Endothelial cell of umbilical vein (primary cell): Measurements from ENCODE around the gene RASGRP4. TPM values are rescaled to one million over a fixed set of nuclear protein-coding genes. Genes with fewer than 3 reads are reported as not detected.
A peak's percentile ranks its signal among the peaks of the same experiment; 100 is the strongest.

Source experiments
- BruUV-seq: library from RNA; stranded (reverse); fragments of 400-500 nt; replicated peaks from 2 replicates; lab custom pipeline; 2021; lab: Mats Ljungman, UMichigan
- CTCF ChIA-PET: fragments of 300-600, 350-600 bp; sonication (Branson Sonifier 250); formaldehyde crosslinking; loops from one replicate; lab custom pipeline; 2021; ENCODE audit warnings: antibody characterized with exemption, inconsistent platforms; lab: Charles Lee
- POLR2A ChIA-PET: fragments of 300-600, 350-600 bp; sonication (Branson Sonifier 250); formaldehyde crosslinking; loops from one replicate; lab custom pipeline; 2021; ENCODE audit warnings: antibody characterized with exemption, inconsistent platforms; lab: Charles Lee
- DNase-seq: peaks from one replicate; pipeline ENCODE4 v3.0.0-alpha.2; 2011; ENCODE audit warnings: low read depth, low spot score
- FAIRE-seq: peaks from 2 replicates; lab custom pipeline; 2011; peaks lifted over from hg19 to GRCh38; lab: Jason Lieb, UNC
- H2AFZ ChIP-seq: 2 replicates; pipeline ENCODE4 v1.6.0; 2012; ENCODE audit warnings: low read depth, low read length, control low read depth, inconsistent platforms
- H3K27ac ChIP-seq: 2 replicates; pipeline ENCODE4 v1.5.1; 2011; ENCODE audit warnings: low read depth, mild to moderate bottlenecking, control low read depth, low read length, moderate library complexity; ENCODE audit not compliant: insufficient read depth
- H3K27me3 ChIP-seq, 2 experiments: 2 replicates each; pipeline versions ENCODE4 v1.6.0 to v1.6.1; 2011; ENCODE audit warnings: low read length in 2 of 2, mixed read lengths in 1 of 2; ENCODE audit not compliant: control insufficient read depth in 2 of 2, insufficient read depth in 2 of 2
- H3K36me3 ChIP-seq, 2 experiments: 2 replicates in 1 of 2; 3 replicates in 1 of 2; pipeline ENCODE4 v1.5.1; 2011; ENCODE audit warnings: low read length in 2 of 2, mild to moderate bottlenecking in 1 of 2, moderate library complexity in 1 of 2; ENCODE audit not compliant: control insufficient read depth in 2 of 2, insufficient read depth in 2 of 2; ENCODE audit errors: extremely low read depth in 1 of 2
- H3K4me1 ChIP-seq: 3 replicates; pipeline ENCODE4 v1.5.1; 2011; ENCODE audit warnings: mild to moderate bottlenecking, low read length; ENCODE audit not compliant: control insufficient read depth, insufficient read depth; ENCODE audit errors: extremely low read depth
- H3K4me2 ChIP-seq: 2 replicates; pipeline ENCODE4 v1.6.1; 2011; ENCODE audit warnings: low read length, control low read depth, mixed read lengths; ENCODE audit not compliant: insufficient read depth
- H3K4me3 ChIP-seq, 3 experiments: fragments of 200-600 bp in 1 of 3; sonication (generic), shearing (Covaris generic) in 1 of 3; replicated peaks in 1 of 3; 2 replicates each; pipeline ENCODE4 v1.5.1; 2011 to 2016; ENCODE audit warnings: control low read depth in 3 of 3, low read length in 3 of 3, mild to moderate bottlenecking in 2 of 3, inconsistent platforms in 1 of 3, low read depth in 1 of 3, moderate library complexity in 1 of 3; ENCODE audit not compliant: insufficient read depth in 1 of 3
- H3K79me2 ChIP-seq: 2 replicates; pipeline ENCODE4 v1.6.0; 2012; ENCODE audit warnings: low read length, inconsistent platforms; ENCODE audit not compliant: control insufficient read depth, insufficient read depth
- H3K9ac ChIP-seq: replicated peaks from 2 replicates; pipeline ENCODE3; 2011; ENCODE audit warnings: low read length, control low read depth; ENCODE audit not compliant: insufficient read depth; ENCODE audit errors: extremely low read depth
- H3K9me1 ChIP-seq: replicated peaks from 3 replicates; pipeline ENCODE4 v1.6.0; 2011; ENCODE audit warnings: mild to moderate bottlenecking, low read length; ENCODE audit not compliant: control insufficient read depth, insufficient read depth; ENCODE audit errors: extremely low read depth
- H3K9me3 ChIP-seq: replicated peaks from 2 replicates; pipeline ENCODE4 v1.5.1; 2012; ENCODE audit warnings: low read length, inconsistent platforms; ENCODE audit not compliant: control insufficient read depth, insufficient read depth
- H4K20me1 ChIP-seq: replicated peaks from 2 replicates; pipeline ENCODE3; 2011; ENCODE audit warnings: mild to moderate bottlenecking, low read length; ENCODE audit not compliant: control insufficient read depth, insufficient read depth; ENCODE audit errors: extremely low read depth
- EZH2 ChIP-seq: IDR thresholded peaks from 2 replicates; pipeline ENCODE4 v1.6.1; 2012; ENCODE audit warnings: borderline replicate concordance, low read depth, mild to moderate bottlenecking, moderate library complexity, low read length, inconsistent platforms; ENCODE audit not compliant: severe bottlenecking
- FOS ChIP-seq: IDR thresholded peaks from 2 replicates; pipeline ENCODE4 v1.6.1; 2011; ENCODE audit warnings: mild to moderate bottlenecking, low read length, moderate library complexity, borderline replicate concordance; ENCODE audit not compliant: insufficient read depth
- GATA2 ChIP-seq: IDR thresholded peaks from 2 replicates; pipeline ENCODE4 v1.7.0; 2011; ENCODE audit warnings: low read depth, mild to moderate bottlenecking, moderate library complexity, mixed read lengths, low read length; ENCODE audit not compliant: insufficient read length, insufficient read depth
- JUN ChIP-seq: IDR thresholded peaks from 2 replicates; pipeline ENCODE4 v1.6.1; 2011; ENCODE audit warnings: borderline replicate concordance, low read depth; ENCODE audit not compliant: insufficient read length, insufficient read depth
- MAX ChIP-seq: IDR thresholded peaks from 2 replicates; pipeline ENCODE4 v1.6.1; 2011; ENCODE audit not compliant: insufficient read depth, insufficient read length
- POLR2A ChIP-seq: IDR thresholded peaks from 2 replicates; pipeline ENCODE4 v1.6.1; 2012; ENCODE audit warnings: low read depth, mild to moderate bottlenecking, control low read depth, low read length
- POLR2AphosphoS5 ChIP-seq: IDR thresholded peaks from 2 replicates; pipeline ENCODE4 v1.6.1; 2012; ENCODE audit warnings: low read depth, mild to moderate bottlenecking, control low read depth, low read length, moderate library complexity; ENCODE audit not compliant: insufficient read depth
- dilution Hi-C: fragments of 300-500 bp; cut with MboI; formaldehyde crosslinking; loops from one replicate; pipeline ENCODE4 v1.15.0; 2019; ENCODE audit warnings: low sequenced_read_pairs; ENCODE audit not compliant: extremely low pct_ligation_motif_present
- intact Hi-C: fragments of 100-400 bp; cut with micrococcal nuclease; formaldehyde crosslinking; loops from one replicate; pipeline ENCODE4 v1.10.0; 2022
- polyA plus RNA-seq, 4 experiments: library from polyadenylated mRNA; depleted of rRNA in 3 of 4; stranded (reverse) in 3 of 4; unstranded in 1 of 4; fragments of >200 nt; gene quantifications; 2 replicates each; pipeline versions ENCODE4 v1.2.1 to v1.2.3, GENCODE V29; 2011 to 2012; ENCODE audit warnings: missing spikeins in 1 of 4
- total RNA-seq: library from RNA; stranded (reverse); gene quantifications from 2 replicates; pipeline ENCODE4 v1.2.3, GENCODE V29; 2021
- TF ChIP-seq, protein P1 (sequence below), 2 donors: IDR thresholded peaks; 1 replicate in 1 of 2; 2 replicates in 1 of 2; pipeline ENCODE4 v1.5.1; 2011; ENCODE audit warnings: low read length in 2 of 2, mild to moderate bottlenecking in 2 of 2, moderate library complexity in 2 of 2, control low read depth in 1 of 2, inconsistent platforms in 1 of 2, low read depth in 1 of 2; ENCODE audit not compliant: insufficient read depth in 1 of 2; ENCODE audit errors: extremely low read depth in 1 of 2

The RASGRP4 gene
- total and polyA plus RNA-seq, 2 donors (not counting 3 experiments of a cell fraction or from before 2014, with no cell fraction given) = not detected

DNA sequence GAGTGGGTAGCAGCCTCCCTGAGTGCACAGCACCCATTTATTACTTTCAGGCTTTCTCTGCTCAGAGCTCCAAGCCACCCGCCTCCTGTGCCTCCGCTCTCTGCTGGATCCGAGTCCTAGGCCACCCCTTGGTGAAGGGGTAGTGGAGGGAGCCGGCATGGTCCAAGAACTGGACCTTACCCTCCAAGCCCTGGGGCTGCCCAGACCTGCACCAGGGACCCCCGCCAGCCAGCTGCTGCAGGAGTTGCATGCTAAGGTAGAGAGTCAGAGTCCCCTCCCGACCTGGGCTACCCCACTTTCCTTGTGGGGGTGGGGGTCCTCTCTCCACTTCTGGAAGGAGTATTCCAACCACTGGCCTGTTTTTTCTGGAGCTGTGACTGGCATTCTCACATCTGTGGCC lies 21.2 kb downstream of the RASGRP4 start:
- Histone ChIP-seq H3K4me1 (peaks cover 2% of the 10 kb centered on the region), H3K27me3 (no peaks in the 10 kb centered on the region), H3K9ac (no peak overlapping the region), H3K27ac (no peak overlapping the region), H3K4me3 (no peak overlapping the region), H3K9me3 (no peaks in the 10 kb centered on the region), H2AFZ (no peak overlapping the region), H4K20me1 (no peaks in the 10 kb centered on the region), H3K9me1 (no peaks in the 10 kb centered on the region), H3K36me3 (no peaks in the 10 kb centered on the region), H3K4me2 (no peak overlapping the region), H3K79me2 (no peaks in the 10 kb centered on the region)
- FAIRE-seq = no peak
- CTCF ChIA-PET = interaction anchor here (2.7 to 3.4 kb wide), 2 partner anchors 230 to 526 kb away, joined by 29 to 66 read pairs; partner anchors contain the start of genes MRPS12 and SARS2
- no peak for DNase-seq
- POLR2A ChIA-PET = interaction anchor here (2.4 kb wide), 1 partner anchor 30 kb away, joined by 9 read pairs; the partner anchor contains the start of gene PSMD8
- no peak for TF ChIP-seq POLR2A
- dilution Hi-C loops (no loop called here), intact Hi-C loops (loop anchor here (5.0 to 10.0 kb wide), 2 partner anchors 163 to 300 kb away; no protein-coding TSS in a partner anchor)
- BruUV-seq = no TSS peak

GRCh38 chr19:38402967-38403674 lies 22.9 kb downstream of the RASGRP4 start, which contains the start of gene FAM98C:
Gene FAM98C, plus strand, starts transcription at chr19:38403093. Its CDS starts 61 bp downstream, at chr19:38403154.
- Histone ChIP-seq H3K79me2 (no peaks in the 10 kb centered on the region), H3K4me2 (peak within 1 kb of the TSS; percentile 82), H3K27ac (peak within 1 kb of the TSS; percentile 28), H3K9me3 (no peaks in the 10 kb centered on the region), H2AFZ (peak within 1 kb of the TSS; percentile 99), H3K27me3 (no peaks in the 10 kb centered on the region), H3K4me3 (peak within 1 kb of the TSS; percentile 65 to 79 (median 73)), H4K20me1 (no peaks in the 10 kb centered on the region), H3K9ac (peak within 1 kb of the TSS; percentile 69), H3K4me1 (peaks cover 2% of the 10 kb centered on the region), H3K9me1 (no peaks in the 10 kb centered on the region), H3K36me3 (no peaks in the 10 kb centered on the region)
- POLR2A ChIA-PET = interaction anchor here (1.2 to 2.4 kb wide), 3 partner anchors 15 to 527 kb away, joined by 4 to 11 read pairs (median 9); partner anchors contain the start of genes GGN, MRPS12, PSMD8 and SARS2
- FAIRE-seq = peak; percentile 82
- TF ChIP-seq POLR2AphosphoS5 (peak; percentile 51), FOS (no peak), POLR2A (peak; percentile 36), JUN (no peak), GATA2 (no peak), MAX (peak; percentile 27), EZH2 (no peak)
- TF ChIP-seq, protein P1, sequence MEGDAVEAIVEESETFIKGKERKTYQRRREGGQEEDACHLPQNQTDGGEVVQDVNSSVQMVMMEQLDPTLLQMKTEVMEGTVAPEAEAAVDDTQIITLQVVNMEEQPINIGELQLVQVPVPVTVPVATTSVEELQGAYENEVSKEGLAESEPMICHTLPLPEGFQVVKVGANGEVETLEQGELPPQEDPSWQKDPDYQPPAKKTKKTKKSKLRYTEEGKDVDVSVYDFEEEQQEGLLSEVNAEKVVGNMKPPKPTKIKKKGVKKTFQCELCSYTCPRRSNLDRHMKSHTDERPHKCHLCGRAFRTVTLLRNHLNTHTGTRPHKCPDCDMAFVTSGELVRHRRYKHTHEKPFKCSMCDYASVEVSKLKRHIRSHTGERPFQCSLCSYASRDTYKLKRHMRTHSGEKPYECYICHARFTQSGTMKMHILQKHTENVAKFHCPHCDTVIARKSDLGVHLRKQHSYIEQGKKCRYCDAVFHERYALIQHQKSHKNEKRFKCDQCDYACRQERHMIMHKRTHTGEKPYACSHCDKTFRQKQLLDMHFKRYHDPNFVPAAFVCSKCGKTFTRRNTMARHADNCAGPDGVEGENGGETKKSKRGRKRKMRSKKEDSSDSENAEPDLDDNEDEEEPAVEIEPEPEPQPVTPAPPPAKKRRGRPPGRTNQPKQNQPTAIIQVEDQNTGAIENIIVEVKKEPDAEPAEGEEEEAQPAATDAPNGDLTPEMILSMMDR (IDR thresholded peaks at IDR 0.05; ENCODE audit: extremely low read depth in 1 of 2, insufficient read depth in 1 of 2, low read depth in 1 of 2, low read length in 2 of 2) = peak; percentile 89 to 95
- intact Hi-C loops (loop anchor here (1.0 to 10.0 kb wide), 7 partner anchors 14 to 527 kb away; partner anchors contain the start of genes MRPS12, PSMD8 and SARS2), dilution Hi-C loops (no loop called here)
- CTCF ChIA-PET = interaction anchor here (0.6 to 3.4 kb wide), 51 partner anchors 9 to 924 kb away, joined by 3 to 66 read pairs (median 4); partner anchors contain the start of genes C19orf33, CATSPERG, EIF3K and GGN
- BruUV-seq = no TSS peak
- DNase-seq = peak; percentile 97
